T-helper 9 cell (primary cell): Measurements from ENCODE around the gene HOXD10.

ENCODE experiments used
- DNase-seq: peaks from one replicate; pipeline ENCODE4 v3.0.0-alpha.2; 2020

The HOXD10 gene

DNA sequence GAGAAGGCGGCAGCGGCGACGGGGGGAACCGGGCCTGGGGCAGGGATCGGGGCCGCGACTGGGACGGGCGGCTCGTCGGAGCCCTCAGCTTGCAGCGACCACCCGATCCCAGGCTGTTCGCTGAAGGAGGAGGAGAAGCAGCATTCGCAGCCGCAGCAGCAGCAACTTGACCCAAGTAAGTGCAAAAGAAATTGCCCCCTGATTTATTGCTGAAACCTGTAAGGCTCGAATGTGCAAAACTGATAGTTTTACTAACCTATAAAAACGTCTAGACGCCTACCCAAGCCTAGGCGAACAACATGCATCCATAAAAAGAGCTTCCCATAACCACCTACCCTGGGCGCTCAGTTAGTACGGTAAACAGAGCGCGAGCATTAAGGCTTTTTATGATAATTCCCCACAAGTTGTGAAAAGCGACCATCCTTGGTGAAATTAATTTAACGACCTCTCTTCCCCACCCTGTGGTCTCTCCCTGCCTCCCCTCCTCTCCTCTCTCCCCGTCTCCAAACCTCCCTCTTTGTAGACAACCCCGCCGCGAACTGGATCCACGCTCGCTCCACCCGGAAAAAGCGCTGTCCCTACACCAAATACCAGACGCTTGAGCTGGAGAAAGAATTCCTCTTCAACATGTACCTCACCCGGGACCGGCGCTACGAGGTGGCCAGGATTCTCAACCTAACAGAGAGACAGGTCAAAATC, 7.0 kb downstream of the HOXD10 start:
- no peak for DNase-seq

- DNase-seq: no peak
Observed at GRCh38 chr2:176124110-176124946, 7.8 kb downstream of the HOXD10 start.

DNA sequence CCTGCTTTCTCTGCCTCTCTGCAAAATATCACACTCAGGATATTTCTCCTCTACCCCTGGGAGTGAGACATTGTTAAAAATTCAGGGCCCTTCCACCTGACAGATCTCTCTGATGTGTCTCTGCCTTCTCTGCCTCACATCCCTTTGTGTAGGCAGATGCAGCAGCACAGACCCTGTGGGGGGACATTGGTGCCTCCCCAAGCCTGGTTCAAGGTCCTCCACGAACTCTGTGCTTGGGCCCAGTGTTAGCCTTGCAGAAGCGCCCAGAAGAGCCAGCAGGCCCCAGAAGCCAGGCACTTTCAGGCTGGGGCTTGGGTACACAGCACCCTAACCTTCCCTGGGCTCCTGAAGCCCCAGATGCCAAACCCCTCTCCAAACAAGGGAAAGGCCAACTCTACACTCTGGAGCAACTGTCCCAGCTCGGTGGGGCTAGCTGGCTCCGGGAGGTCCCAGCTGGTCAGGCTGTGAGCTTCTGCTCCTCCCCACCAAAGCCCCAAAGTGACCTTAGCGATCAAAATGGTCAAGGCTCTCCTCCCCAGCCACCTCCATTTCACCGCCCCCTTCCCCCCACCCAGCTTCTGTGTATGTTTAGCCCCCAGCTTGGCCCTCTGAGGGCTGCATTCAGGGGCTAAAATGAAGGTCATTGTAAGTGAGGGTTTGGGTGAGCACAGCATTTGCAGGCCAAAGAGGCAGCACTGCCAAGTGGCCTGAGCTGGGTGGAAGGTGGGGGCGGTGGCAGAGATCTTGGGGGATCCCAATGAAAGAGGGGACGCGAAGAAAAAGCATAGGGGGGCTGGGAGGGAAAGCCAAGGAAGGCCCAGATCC, 8.6 kb downstream of the HOXD10 start:
- DNase-seq: no peak

DNA sequence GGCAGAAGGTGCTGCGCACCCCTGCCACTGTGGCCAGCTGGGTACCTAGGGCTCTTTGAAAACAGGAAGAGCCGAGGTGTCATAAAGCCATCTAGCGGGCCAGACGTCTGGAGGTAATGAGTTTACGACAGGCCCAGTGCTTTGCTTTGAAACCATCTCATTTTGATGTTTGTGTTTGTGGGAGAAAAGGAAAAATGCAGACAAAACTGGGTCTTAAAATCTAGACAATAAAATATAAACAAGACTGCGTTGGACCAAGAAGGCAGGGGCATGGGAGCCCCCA, 9.1 kb downstream of the HOXD10 start:
- no peak for DNase-seq

DNA sequence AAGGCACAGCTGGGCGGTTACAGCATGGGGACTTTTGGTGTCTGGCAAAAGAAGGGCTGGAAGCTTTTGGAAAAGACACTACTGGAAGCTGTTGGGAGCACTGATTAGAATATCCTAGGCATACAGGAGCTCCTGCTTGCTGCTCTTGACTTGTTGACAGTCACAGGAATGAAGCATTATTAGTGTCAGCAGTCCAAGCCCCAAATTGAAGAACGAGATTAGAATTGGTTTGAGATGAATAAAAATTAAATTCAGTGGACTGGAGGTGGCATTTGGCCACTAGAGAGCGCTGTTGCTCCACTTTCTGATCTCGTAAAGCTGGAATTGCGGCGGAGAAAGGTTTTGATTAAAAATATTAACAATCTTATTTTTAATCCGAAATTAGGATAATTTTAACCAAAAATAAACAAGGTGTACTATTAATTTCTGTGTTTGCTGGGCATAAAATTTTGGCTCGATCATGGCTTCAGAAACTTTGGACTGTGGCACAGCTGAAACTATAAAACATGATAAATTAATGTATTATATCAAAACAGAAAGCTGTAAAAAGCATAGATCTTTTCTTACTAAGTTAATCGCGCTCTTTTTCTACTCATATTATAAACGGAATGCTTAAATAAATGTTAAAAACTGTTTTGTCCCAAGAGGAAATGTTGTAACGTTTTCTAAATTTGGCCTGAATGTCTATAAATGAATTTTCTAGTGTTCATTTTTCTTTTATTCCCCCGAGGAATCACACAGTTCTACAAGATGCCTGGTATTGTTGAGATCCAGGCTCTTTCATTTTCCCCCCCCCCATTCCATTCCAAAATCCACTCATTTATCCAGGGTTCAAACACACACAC, 10.6 kb downstream of the HOXD10 start:
- DNase-seq: peak; percentile 75

GRCh38 chr2:176127774-176128072, 11.1 kb downstream of the HOXD10 start:
- no peak for DNase-seq

GRCh38 chr2:176128172-176128981, 11.8 kb downstream of the HOXD10 start:
- DNase-seq: no peak

GRCh38 chr2:176128982-176129796, 12.6 kb downstream of the HOXD10 start, which contains the start of gene HOXD8:
HOXD8 (plus strand) TSS chr2:176129705; CDS start chr2:176130367, 662 bp downstream.
- DNase-seq: no peak

- DNase-seq: no peak
Observed at GRCh38 chr2:176129813-176130146, 13.2 kb downstream of the HOXD10 start.

DNA sequence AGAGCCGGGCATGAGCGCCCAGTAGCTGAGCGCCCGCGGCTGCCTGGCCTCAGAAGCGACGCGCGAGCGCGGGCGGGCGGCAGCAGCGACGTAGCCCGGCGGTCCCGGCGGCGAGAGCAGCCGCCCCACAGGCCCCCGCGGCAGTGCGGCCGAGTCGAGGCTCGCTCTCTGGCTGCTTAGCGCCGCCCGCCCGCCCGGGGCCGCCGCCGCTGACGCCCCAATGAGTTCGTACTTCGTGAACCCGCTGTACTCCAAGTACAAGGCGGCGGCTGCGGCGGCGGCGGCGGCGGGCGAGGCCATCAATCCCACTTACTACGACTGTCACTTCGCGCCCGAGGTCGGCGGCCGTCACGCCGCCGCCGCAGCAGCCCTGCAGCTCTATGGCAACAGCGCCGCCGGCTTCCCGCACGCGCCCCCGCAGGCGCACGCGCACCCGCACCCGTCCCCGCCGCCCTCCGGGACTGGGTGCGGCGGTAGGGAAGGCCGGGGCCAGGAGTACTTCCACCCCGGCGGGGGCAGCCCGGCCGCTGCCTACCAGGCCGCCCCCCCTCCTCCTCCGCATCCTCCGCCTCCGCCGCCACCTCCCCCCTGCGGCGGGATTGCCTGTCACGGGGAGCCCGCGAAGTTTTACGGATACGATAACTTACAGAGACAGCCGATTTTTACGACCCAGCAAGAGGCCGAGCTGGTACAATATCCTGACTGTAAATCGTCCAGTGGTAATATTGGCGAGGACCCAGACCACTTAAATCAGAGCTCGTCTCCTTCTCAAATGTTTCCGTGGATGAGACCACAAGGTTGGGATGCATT, 13.8 kb downstream of the HOXD10 start:
- no peak for DNase-seq

DNA sequence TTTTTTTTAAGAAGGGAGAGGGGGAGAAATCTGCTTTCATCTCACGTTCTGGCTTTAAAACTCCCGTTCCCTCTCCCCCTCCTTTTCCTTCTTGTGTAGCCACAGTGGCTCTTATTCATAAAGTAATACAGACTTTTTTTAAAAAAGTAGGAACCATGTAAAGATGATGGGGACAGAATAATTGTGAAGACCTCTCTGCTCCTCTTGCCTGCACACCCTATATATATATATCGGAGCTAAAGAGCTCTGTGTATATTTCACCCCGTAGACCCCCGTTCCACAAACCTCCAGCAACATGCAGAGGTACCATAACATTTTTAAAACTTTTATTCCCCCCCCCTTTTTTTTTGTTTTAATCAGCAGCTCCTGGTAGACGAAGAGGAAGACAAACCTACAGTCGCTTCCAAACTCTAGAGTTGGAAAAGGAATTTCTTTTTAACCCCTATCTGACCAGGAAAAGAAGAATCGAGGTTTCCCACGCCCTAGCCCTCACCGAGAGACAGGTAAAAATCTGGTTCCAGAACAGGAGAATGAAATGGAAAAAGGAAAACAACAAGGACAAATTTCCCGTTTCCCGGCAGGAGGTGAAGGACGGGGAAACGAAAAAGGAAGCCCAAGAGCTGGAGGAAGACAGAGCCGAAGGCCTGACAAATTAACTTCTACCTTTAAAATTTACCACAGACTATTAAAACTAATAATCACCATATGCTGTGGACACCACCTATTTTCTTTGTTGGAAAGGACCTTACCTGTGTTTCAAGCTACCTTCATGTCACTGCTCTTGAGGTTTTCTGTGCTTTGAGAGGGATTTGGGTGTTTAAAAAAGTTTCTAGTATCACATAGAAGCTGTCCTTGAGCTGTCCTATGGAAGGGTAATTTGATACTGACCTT, 14.6 kb downstream of the HOXD10 start:
- no peak for DNase-seq

DNA sequence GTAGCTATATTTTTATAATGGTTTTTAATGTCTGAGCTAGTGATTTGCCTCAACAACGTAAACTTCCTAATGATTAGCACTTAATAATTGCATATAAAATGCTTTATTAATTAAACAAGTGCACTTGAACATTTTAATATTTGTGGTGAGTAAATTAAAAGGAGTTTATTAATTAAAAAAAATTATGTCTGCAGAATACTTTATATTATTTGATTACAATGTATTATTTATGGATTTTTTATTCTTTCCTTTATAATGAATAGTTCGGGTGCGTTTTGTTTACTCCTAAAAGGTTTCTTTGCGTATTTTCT, 15.2 kb downstream of the HOXD10 start:
- DNase-seq: no peak

- no peak for DNase-seq
Observed at GRCh38 chr2:176132205-176133171, 15.9 kb downstream of the HOXD10 start.

GRCh38 chr2:176133389-176133788, 16.8 kb downstream of the HOXD10 start:
- DNase-seq: no peak

GRCh38 chr2:176134035-176134434, 17.5 kb downstream of the HOXD10 start:
- no peak for DNase-seq

- DNase-seq: no peak
Observed at GRCh38 chr2:176135035-176135440, 18.5 kb downstream of the HOXD10 start.

DNA sequence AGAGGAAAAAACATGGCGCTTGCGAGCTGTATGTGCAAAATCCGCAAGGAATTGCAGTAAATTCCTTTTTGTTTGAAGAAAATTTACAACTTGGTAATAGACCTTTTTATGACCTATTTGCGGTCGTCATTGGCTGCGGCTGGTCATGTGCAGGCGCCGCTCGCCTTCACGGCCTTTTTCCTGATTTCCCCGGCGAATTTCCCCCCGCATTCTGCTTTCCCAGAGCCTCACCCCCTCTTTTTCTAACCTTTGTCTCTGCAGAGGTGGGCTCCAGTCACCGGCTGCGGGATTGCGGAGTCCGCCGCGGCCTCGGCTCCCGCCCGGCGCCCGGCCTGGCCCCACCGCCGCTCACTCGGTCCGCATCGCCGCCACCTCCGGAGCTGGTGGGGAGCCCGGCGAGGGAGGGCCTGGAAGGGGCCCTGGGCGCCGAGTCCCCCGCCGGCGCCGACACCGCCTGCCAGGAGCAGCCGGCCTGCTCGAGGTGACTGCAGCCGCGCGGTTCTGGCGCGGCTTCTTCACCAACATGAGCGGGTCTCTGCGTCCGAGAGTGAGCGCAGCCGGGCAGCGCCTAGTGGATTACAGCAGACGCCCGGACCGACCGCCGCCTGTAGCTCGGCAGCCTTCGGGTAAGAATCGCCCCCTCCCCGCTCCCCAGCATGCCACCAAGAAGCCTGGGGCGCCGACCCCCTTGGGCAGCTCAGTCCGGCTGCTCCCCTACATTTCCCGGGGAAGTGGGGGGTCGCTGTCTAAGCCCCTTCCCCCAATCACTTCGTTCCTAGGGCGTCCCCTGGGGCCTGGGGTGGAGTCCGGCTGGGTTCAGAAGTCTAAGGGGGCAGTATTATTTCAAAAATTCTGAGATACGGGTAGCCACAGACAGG, 20.0 kb downstream of the HOXD10 start:
- no peak for DNase-seq
